Endothelial cell of umbilical vein (primary cell): Measurements from ENCODE around the gene GRIN3B. TPM values are rescaled to one million over a fixed set of nuclear protein-coding genes. Genes with fewer than 3 reads are reported as not detected.

Source experiments
- BruUV-seq: library from RNA; stranded (reverse); fragments of 400-500 nt; replicated peaks from 2 replicates; lab custom pipeline; 2021; lab: Mats Ljungman, UMichigan
- CTCF ChIA-PET: fragments of 300-600, 350-600 bp; sonication (Branson Sonifier 250); formaldehyde crosslinking; loops from one replicate; lab custom pipeline; 2021; ENCODE audit warnings: antibody characterized with exemption, inconsistent platforms; lab: Charles Lee
- POLR2A ChIA-PET: fragments of 300-600, 350-600 bp; sonication (Branson Sonifier 250); formaldehyde crosslinking; loops from one replicate; lab custom pipeline; 2021; ENCODE audit warnings: antibody characterized with exemption, inconsistent platforms; lab: Charles Lee
- DNase-seq: peaks from one replicate; pipeline ENCODE4 v3.0.0-alpha.2; 2011; ENCODE audit warnings: low read depth, low spot score
- FAIRE-seq: peaks from 2 replicates; lab custom pipeline; 2011; peaks lifted over from hg19 to GRCh38; lab: Jason Lieb, UNC
- H2AFZ ChIP-seq: 2 replicates; pipeline ENCODE4 v1.6.0; 2012; ENCODE audit warnings: low read depth, low read length, control low read depth, inconsistent platforms
- H3K27ac ChIP-seq: 2 replicates; pipeline ENCODE4 v1.5.1; 2011; ENCODE audit warnings: low read depth, mild to moderate bottlenecking, control low read depth, low read length, moderate library complexity; ENCODE audit not compliant: insufficient read depth
- H3K27me3 ChIP-seq, 2 experiments: 2 replicates each; pipeline versions ENCODE4 v1.6.0 to v1.6.1; 2011; ENCODE audit warnings: low read length in 2 of 2, mixed read lengths in 1 of 2; ENCODE audit not compliant: control insufficient read depth in 2 of 2, insufficient read depth in 2 of 2
- H3K36me3 ChIP-seq, 2 experiments: 2 replicates in 1 of 2; 3 replicates in 1 of 2; pipeline ENCODE4 v1.5.1; 2011; ENCODE audit warnings: low read length in 2 of 2, mild to moderate bottlenecking in 1 of 2, moderate library complexity in 1 of 2; ENCODE audit not compliant: control insufficient read depth in 2 of 2, insufficient read depth in 2 of 2; ENCODE audit errors: extremely low read depth in 1 of 2
- H3K4me1 ChIP-seq: 3 replicates; pipeline ENCODE4 v1.5.1; 2011; ENCODE audit warnings: mild to moderate bottlenecking, low read length; ENCODE audit not compliant: control insufficient read depth, insufficient read depth; ENCODE audit errors: extremely low read depth
- H3K4me2 ChIP-seq: 2 replicates; pipeline ENCODE4 v1.6.1; 2011; ENCODE audit warnings: low read length, control low read depth, mixed read lengths; ENCODE audit not compliant: insufficient read depth
- H3K4me3 ChIP-seq, 3 experiments: fragments of 200-600 bp in 1 of 3; sonication (generic), shearing (Covaris generic) in 1 of 3; replicated peaks in 1 of 3; 2 replicates each; pipeline ENCODE4 v1.5.1; 2011 to 2016; ENCODE audit warnings: control low read depth in 3 of 3, low read length in 3 of 3, mild to moderate bottlenecking in 2 of 3, inconsistent platforms in 1 of 3, low read depth in 1 of 3, moderate library complexity in 1 of 3; ENCODE audit not compliant: insufficient read depth in 1 of 3
- H3K79me2 ChIP-seq: 2 replicates; pipeline ENCODE4 v1.6.0; 2012; ENCODE audit warnings: low read length, inconsistent platforms; ENCODE audit not compliant: control insufficient read depth, insufficient read depth
- H3K9ac ChIP-seq: replicated peaks from 2 replicates; pipeline ENCODE3; 2011; ENCODE audit warnings: low read length, control low read depth; ENCODE audit not compliant: insufficient read depth; ENCODE audit errors: extremely low read depth
- H3K9me1 ChIP-seq: replicated peaks from 3 replicates; pipeline ENCODE4 v1.6.0; 2011; ENCODE audit warnings: mild to moderate bottlenecking, low read length; ENCODE audit not compliant: control insufficient read depth, insufficient read depth; ENCODE audit errors: extremely low read depth
- H3K9me3 ChIP-seq: replicated peaks from 2 replicates; pipeline ENCODE4 v1.5.1; 2012; ENCODE audit warnings: low read length, inconsistent platforms; ENCODE audit not compliant: control insufficient read depth, insufficient read depth
- H4K20me1 ChIP-seq: replicated peaks from 2 replicates; pipeline ENCODE3; 2011; ENCODE audit warnings: mild to moderate bottlenecking, low read length; ENCODE audit not compliant: control insufficient read depth, insufficient read depth; ENCODE audit errors: extremely low read depth
- CTCF ChIP-seq, 2 donors: IDR thresholded peaks; 1 replicate in 1 of 2; 2 replicates in 1 of 2; pipeline ENCODE4 v1.5.1; 2011; ENCODE audit warnings: low read length in 2 of 2, mild to moderate bottlenecking in 2 of 2, moderate library complexity in 2 of 2, control low read depth in 1 of 2, inconsistent platforms in 1 of 2, low read depth in 1 of 2; ENCODE audit not compliant: insufficient read depth in 1 of 2; ENCODE audit errors: extremely low read depth in 1 of 2
- EZH2 ChIP-seq: IDR thresholded peaks from 2 replicates; pipeline ENCODE4 v1.6.1; 2012; ENCODE audit warnings: borderline replicate concordance, low read depth, mild to moderate bottlenecking, moderate library complexity, low read length, inconsistent platforms; ENCODE audit not compliant: severe bottlenecking
- FOS ChIP-seq: IDR thresholded peaks from 2 replicates; pipeline ENCODE4 v1.6.1; 2011; ENCODE audit warnings: mild to moderate bottlenecking, low read length, moderate library complexity, borderline replicate concordance; ENCODE audit not compliant: insufficient read depth
- GATA2 ChIP-seq: IDR thresholded peaks from 2 replicates; pipeline ENCODE4 v1.7.0; 2011; ENCODE audit warnings: low read depth, mild to moderate bottlenecking, moderate library complexity, mixed read lengths, low read length; ENCODE audit not compliant: insufficient read length, insufficient read depth
- JUN ChIP-seq: IDR thresholded peaks from 2 replicates; pipeline ENCODE4 v1.6.1; 2011; ENCODE audit warnings: borderline replicate concordance, low read depth; ENCODE audit not compliant: insufficient read length, insufficient read depth
- MAX ChIP-seq: IDR thresholded peaks from 2 replicates; pipeline ENCODE4 v1.6.1; 2011; ENCODE audit not compliant: insufficient read depth, insufficient read length
- MYC ChIP-seq: IDR thresholded peaks from one replicate; pipeline ENCODE4 v1.6.1; 2011; ENCODE audit warnings: mild to moderate bottlenecking, low read depth, low read length
- POLR2A ChIP-seq: IDR thresholded peaks from 2 replicates; pipeline ENCODE4 v1.6.1; 2012; ENCODE audit warnings: low read depth, mild to moderate bottlenecking, control low read depth, low read length
- POLR2AphosphoS5 ChIP-seq: IDR thresholded peaks from 2 replicates; pipeline ENCODE4 v1.6.1; 2012; ENCODE audit warnings: low read depth, mild to moderate bottlenecking, control low read depth, low read length, moderate library complexity; ENCODE audit not compliant: insufficient read depth
- dilution Hi-C: fragments of 300-500 bp; cut with MboI; formaldehyde crosslinking; loops from one replicate; pipeline ENCODE4 v1.15.0; 2019; ENCODE audit warnings: low sequenced_read_pairs; ENCODE audit not compliant: extremely low pct_ligation_motif_present
- intact Hi-C: fragments of 100-400 bp; cut with micrococcal nuclease; formaldehyde crosslinking; loops from one replicate; pipeline ENCODE4 v1.10.0; 2022
- polyA plus RNA-seq, 4 experiments: library from polyadenylated mRNA; depleted of rRNA in 3 of 4; stranded (reverse) in 3 of 4; unstranded in 1 of 4; fragments of >200 nt; gene quantifications; 2 replicates each; pipeline versions ENCODE4 v1.2.1 to v1.2.3, GENCODE V29; 2011 to 2012; ENCODE audit warnings: missing spikeins in 1 of 4
- total RNA-seq: library from RNA; stranded (reverse); gene quantifications from 2 replicates; pipeline ENCODE4 v1.2.3, GENCODE V29; 2021

Gene GRIN3B
- total and polyA plus RNA-seq, 2 donors (not counting 3 experiments of a cell fraction or from before 2014, with no cell fraction given) = 0.43 to 0.82 TPM

GRCh38 chr19:954672-955494 is 45.3 kb upstream of the GRIN3B start:
- ChIA-PET CTCF (no interaction called here), POLR2A (no interaction called here)
- Histone ChIP-seq H3K27me3 (no peaks in the 10 kb centered on the region), H3K9me3 (no peaks in the 10 kb centered on the region), H2AFZ (no peak overlapping the region), H3K27ac (no peak overlapping the region), H3K9me1 (no peaks in the 10 kb centered on the region), H3K4me2 (no peak overlapping the region), H3K9ac (no peak overlapping the region), H3K4me1 (peaks cover 4% of the 10 kb centered on the region), H4K20me1 (no peaks in the 10 kb centered on the region), H3K36me3 (no peaks in the 10 kb centered on the region), H3K79me2 (no peaks in the 10 kb centered on the region), H3K4me3 (no peak overlapping the region)
- no peak for DNase-seq
- no TSS peak for BruUV-seq
- TF ChIP-seq MAX (no peak), FOS (no peak), MYC (no peak), POLR2A (no peak), EZH2 (no peak), CTCF (IDR thresholded peaks at IDR 0.05; ENCODE audit: extremely low read depth in 1 of 2, insufficient read depth in 1 of 2, low read depth in 1 of 2, low read length in 2 of 2) (no peak), GATA2 (no peak), JUN (no peak), POLR2AphosphoS5 (no peak)
- dilution Hi-C loops = no loop called here
- intact Hi-C loops = no loop called here
- FAIRE-seq = no peak
